ENCODE data around the gene PAM. TPM values are rescaled to one million over a fixed set of nuclear protein-coding genes. Genes with fewer than 3 reads are reported as not detected.

PAM gene
- total and polyA plus RNA-seq, 2 of the 8 experiments (the other 6 are each of a cell fraction or from before 2014, with no cell fraction given), result 30.4 to 67.8 TPM

DNA sequence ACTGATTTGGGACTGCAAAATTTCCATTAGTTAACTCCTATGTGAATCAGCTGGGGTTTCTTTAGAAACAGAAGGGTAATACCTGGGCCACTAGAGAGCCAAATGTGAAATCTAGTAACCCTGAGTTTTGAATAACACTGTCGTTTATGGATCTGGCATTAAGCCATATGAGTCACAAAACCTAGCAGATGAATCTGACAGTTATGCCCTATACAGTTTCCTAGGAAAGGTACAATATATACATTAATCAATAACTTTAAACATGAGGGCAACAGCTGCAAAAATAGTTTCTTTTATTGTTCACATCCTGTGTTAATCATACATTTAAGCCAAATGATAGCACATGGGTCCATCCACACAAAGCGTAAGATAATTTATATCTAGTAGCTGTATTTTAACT is 56.9 kb downstream of the PAM start:
- Histone ChIP-seq H3K4me2 (ENCODE audit: insufficient read depth in 1 of 2, low read depth in 2 of 2, low read length in 2 of 2) (no peak overlapping the region), H4K20me1 (replicated peaks in 1 of 2; ENCODE audit: control insufficient read depth in 1 of 2, insufficient read depth in 2 of 2, low read length in 2 of 2) (no peaks in the 10 kb centered on the region), H3K56ac (replicated peaks; ENCODE audit: insufficient read length, low read depth, low read length) (no peak overlapping the region), H3K18ac (ENCODE audit: extremely low read depth, low read length) (no peak overlapping the region), H2BK120ac (replicated peaks; ENCODE audit: low read depth, low read length) (no peak overlapping the region), H3K9me3 (ENCODE audit: insufficient read depth in 2 of 2, low read depth in 1 of 2, low read length in 1 of 2) (no peaks in the 10 kb centered on the region), H3K9ac (replicated peaks in 1 of 4; ENCODE audit: extremely low read depth in 1 of 4, low read depth in 3 of 4, low read length in 3 of 4) (no peak overlapping the region), H3K4me1 (replicated peaks in 1 of 4; ENCODE audit: control insufficient read depth in 3 of 4, insufficient read depth in 4 of 4, low read length in 3 of 4) (peaks cover 0 to 7% (median 2%) of the 10 kb centered on the region in 4 experiments; a peak in 4 of 7 replicates), H3K27ac (ENCODE audit: low read depth, low read length) (no peak overlapping the region), H2AFZ (ENCODE audit: low read length) (no peak overlapping the region), H4K8ac (ENCODE audit: extremely low read depth, insufficient read depth, low read length) (no peak overlapping the region), H4K5ac (ENCODE audit: insufficient read length, low read depth, low read length) (no peak overlapping the region), H3K14ac (ENCODE audit: insufficient read length) (no peak overlapping the region), H2AK5ac (ENCODE audit: low read depth, low read length) (no peak overlapping the region), H3K27me3 (replicated peaks in 1 of 4; ENCODE audit: control insufficient read depth in 3 of 4, extremely low read depth in 1 of 4, insufficient read depth in 3 of 4, low read length in 3 of 4) (no peaks in the 10 kb centered on the region), H3K23me2 (ENCODE audit: low read depth, low read length) (no peaks in the 10 kb centered on the region), H4K91ac (replicated peaks; ENCODE audit: insufficient read length, low read length) (no peak overlapping the region), H3K79me1 (ENCODE audit: low read depth, low read length) (no peaks in the 10 kb centered on the region), H2BK5ac (ENCODE audit: low read depth, low read length) (no peak overlapping the region), H2BK20ac (ENCODE audit: low read length) (no peak overlapping the region), H2BK15ac (ENCODE audit: low read length) (no peak overlapping the region), H3K23ac (ENCODE audit: insufficient read length) (no peak overlapping the region), H2BK12ac (ENCODE audit: low read depth, low read length) (no peak overlapping the region), H3K36me3 (ENCODE audit: control insufficient read depth in 2 of 4, insufficient read depth in 4 of 4, low read length in 3 of 4) (no peaks in the 10 kb centered on the region), H3K4ac (replicated peaks; ENCODE audit: insufficient read length, low read depth, low read length) (no peak overlapping the region), H3K79me2 (ENCODE audit: control insufficient read depth in 1 of 2, insufficient read depth in 2 of 2, low read length in 2 of 2) (no peaks in the 10 kb centered on the region), H3K4me3 (ENCODE audit: extremely low read depth in 1 of 4, insufficient read depth in 2 of 4, low read depth in 3 of 4, low read length in 4 of 4) (no peak overlapping the region)
- FAIRE-seq (no peak), DNase-seq (ENCODE audit: low read depth in 1 of 2, low spot score in 2 of 2) (no peak)
- CTCF ChIA-PET (ENCODE audit: partially characterized antibody), result interaction anchor here (0.5 kb wide), 1 partner anchor 323 kb away, joined by 3 read pairs; no protein-coding TSS in a partner anchor
- POLR2A ChIA-PET (ENCODE audit: partially characterized antibody), result no interaction called here
- WGBS, 2 experiments (ENCODE audit: extremely low coverage in 1 of 2, insufficient coverage in 1 of 2, insufficient read length in 1 of 2, insufficient replicate concordance in 2 of 2, low coverage in 1 of 2, low lambda C conversion rate in 2 of 2, missing lambda C conversion rate in 1 of 2), result 91% methylated on average over 2 of the region's 2 CpGs; no CpG with 5 or more reads in 1 of the 2 experiments
- TF ChIP-seq SAP30 (IDR thresholded peaks at IDR 0.05; ENCODE audit: insufficient read depth, insufficient replicate concordance, low read length), result no peak
- no peak for TF ChIP-seq HDAC2 (IDR thresholded peaks at IDR 0.05; ENCODE audit: borderline replicate concordance in 1 of 2, low read depth in 2 of 2, low read length in 2 of 2)
- TF ChIP-seq POLR2A (IDR thresholded peaks at IDR 0.05; ENCODE audit: control extremely low read depth in 1 of 2, low read depth in 2 of 2, low read length in 2 of 2), result no peak
- no peak for TF ChIP-seq SP1 (IDR thresholded peaks at IDR 0.05; ENCODE audit: low read depth, low read length)
- TF ChIP-seq GTF2F1 (IDR thresholded peaks at IDR 0.05; ENCODE audit: borderline replicate concordance, low read depth, low read length), result no peak
- no peak for TF ChIP-seq CTBP2 (IDR thresholded peaks at IDR 0.05; ENCODE audit: borderline replicate concordance, insufficient read depth, insufficient read length, low read length)
- TF ChIP-seq ASH2L (IDR thresholded peaks at IDR 0.05; ENCODE audit: low read length), result no peak
- TF ChIP-seq SIRT6 (IDR thresholded peaks at IDR 0.05; ENCODE audit: low read length), result no peak
- TF ChIP-seq, protein P1, sequence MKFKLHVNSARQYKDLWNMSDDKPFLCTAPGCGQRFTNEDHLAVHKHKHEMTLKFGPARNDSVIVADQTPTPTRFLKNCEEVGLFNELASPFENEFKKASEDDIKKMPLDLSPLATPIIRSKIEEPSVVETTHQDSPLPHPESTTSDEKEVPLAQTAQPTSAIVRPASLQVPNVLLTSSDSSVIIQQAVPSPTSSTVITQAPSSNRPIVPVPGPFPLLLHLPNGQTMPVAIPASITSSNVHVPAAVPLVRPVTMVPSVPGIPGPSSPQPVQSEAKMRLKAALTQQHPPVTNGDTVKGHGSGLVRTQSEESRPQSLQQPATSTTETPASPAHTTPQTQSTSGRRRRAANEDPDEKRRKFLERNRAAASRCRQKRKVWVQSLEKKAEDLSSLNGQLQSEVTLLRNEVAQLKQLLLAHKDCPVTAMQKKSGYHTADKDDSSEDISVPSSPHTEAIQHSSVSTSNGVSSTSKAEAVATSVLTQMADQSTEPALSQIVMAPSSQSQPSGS (IDR thresholded peaks at IDR 0.05; ENCODE audit: low read length), result no peak
- TF ChIP-seq, protein P2, sequence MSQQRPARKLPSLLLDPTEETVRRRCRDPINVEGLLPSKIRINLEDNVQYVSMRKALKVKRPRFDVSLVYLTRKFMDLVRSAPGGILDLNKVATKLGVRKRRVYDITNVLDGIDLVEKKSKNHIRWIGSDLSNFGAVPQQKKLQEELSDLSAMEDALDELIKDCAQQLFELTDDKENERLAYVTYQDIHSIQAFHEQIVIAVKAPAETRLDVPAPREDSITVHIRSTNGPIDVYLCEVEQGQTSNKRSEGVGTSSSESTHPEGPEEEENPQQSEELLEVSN (IDR thresholded peaks at IDR 0.05), result no peak
- TF ChIP-seq KDM4A (IDR thresholded peaks at IDR 0.05; ENCODE audit: low read depth, low read length, severe bottlenecking), result no peak
- no peak for TF ChIP-seq CHD1 (IDR thresholded peaks at IDR 0.05; ENCODE audit: low read depth, low read length)

Data from H1 (cell line).